Measurements from ENCODE around the gene MYT1. TPM values are rescaled to one million over a fixed set of nuclear protein-coding genes. Genes with fewer than 3 reads are reported as not detected.

MYT1 gene
- total and polyA plus RNA-seq, 11 donors, result 0.07 to 0.23 (median 0.09) TPM; not detected in 5

DNA sequence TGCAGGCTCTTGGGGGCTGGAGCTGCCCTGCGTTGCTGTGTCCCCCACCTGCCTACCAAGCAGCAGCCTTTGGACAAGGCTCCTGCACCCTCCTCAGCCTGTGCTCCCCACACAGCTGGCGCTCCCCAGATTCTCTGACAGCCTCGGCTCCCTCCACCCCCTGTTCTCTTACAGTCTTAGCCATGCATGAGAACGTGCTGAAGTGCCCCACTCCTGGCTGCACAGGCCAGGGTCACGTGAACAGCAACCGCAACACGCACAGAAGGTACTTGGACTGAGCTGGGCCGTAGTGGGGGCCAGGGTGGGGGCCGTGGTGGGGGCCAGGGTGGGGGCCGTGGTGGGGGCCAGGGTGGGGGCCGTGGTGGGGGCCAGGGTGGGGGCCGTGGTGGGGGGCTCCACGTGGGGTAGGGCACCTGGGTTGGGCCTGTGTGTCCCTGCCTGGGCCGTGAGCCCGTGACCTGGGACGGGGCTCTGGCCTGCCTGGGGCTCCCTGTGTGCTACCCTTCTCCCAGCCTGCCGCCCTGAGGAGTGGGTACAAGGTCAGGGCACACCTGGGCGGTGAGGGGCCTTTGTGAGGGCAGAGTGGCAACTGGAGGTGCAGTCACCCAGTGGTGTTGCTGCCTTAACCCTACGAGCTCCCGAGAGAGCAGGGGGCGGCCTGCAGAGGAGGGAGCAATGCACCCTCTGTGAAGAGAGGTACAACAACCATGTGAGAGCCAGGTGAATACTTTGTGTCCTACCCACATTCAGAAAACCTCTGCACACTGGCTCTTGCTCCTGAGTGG, 47.8 kb downstream of the MYT1 start:
- DNase-seq (no peak), ATAC-seq (peak in 2 of 4 donors; percentile 14 to 54)
- intact Hi-C loops (cut with DNase I), result no loop called here
- H3K4me3 ChIP-seq, result no peak overlapping the region
- no peaks in the 10 kb centered on the region for H3K27me3 ChIP-seq
- TF ChIP-seq, protein P1, sequence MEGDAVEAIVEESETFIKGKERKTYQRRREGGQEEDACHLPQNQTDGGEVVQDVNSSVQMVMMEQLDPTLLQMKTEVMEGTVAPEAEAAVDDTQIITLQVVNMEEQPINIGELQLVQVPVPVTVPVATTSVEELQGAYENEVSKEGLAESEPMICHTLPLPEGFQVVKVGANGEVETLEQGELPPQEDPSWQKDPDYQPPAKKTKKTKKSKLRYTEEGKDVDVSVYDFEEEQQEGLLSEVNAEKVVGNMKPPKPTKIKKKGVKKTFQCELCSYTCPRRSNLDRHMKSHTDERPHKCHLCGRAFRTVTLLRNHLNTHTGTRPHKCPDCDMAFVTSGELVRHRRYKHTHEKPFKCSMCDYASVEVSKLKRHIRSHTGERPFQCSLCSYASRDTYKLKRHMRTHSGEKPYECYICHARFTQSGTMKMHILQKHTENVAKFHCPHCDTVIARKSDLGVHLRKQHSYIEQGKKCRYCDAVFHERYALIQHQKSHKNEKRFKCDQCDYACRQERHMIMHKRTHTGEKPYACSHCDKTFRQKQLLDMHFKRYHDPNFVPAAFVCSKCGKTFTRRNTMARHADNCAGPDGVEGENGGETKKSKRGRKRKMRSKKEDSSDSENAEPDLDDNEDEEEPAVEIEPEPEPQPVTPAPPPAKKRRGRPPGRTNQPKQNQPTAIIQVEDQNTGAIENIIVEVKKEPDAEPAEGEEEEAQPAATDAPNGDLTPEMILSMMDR (IDR thresholded peaks at IDR 0.05), result no peak
- TF ChIP-seq POLR2A (IDR thresholded peaks at IDR 0.05), result no peak
- H3K27ac ChIP-seq, result peak overlapping the region in 11 of 12 donors; percentile 2 to 86 (median 70)
- peaks cover 0 to 35% (median 16%) of the 10 kb centered on the region in 12 donors for H3K4me1 ChIP-seq
- 68 to 89% (median 70%) methylated on average over 1 to 21 of the region's 21 CpGs for WGBS, 4 donors
- H3K36me3 ChIP-seq, result no peaks in the 10 kb centered on the region
- no peaks in the 10 kb centered on the region for H3K9me3 ChIP-seq

DNA sequence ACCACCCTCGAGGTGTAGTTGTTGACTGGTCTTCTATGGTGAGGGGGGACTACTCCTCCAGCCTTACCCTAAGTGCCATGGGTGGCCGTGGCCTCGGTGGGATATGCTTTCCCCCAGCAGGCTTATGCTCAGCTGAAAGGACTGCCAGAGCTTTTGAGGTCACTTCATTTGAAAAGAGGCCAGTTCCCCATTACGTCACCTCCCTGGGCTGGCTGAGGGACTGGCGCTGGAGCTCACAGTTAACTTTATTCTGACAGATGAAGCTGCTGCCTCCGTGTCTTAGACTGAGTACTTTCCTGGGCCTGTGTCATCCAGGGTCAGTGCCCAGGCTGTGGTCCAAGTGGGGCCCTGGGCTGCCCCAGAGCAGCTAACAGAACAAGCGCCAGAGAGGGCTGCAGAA, 48.5 kb downstream of the MYT1 start:
- no peaks in the 10 kb centered on the region for H3K36me3 ChIP-seq
- no peaks in the 10 kb centered on the region for H3K27me3 ChIP-seq
- WGBS, 4 donors, result 35 to 42% (median 37%) methylated on average over 6 to 7 of the region's 7 CpGs
- intact Hi-C loops (cut with DNase I), result loop anchor here in 1 of 10 donors (1.0 kb wide), 1 partner anchor 21 kb away; no protein-coding TSS in a partner anchor
- no peak overlapping the region for H3K4me3 ChIP-seq
- peak overlapping the region in 11 of 12 donors; percentile 2 to 86 (median 70) for H3K27ac ChIP-seq
- H3K4me1 ChIP-seq, result peaks cover 0 to 35% (median 16%) of the 10 kb centered on the region in 12 donors
- TF ChIP-seq, protein P1 (IDR thresholded peaks at IDR 0.05), result no peak
- TF ChIP-seq POLR2A (IDR thresholded peaks at IDR 0.05), result no peak
- ATAC-seq, result peak; percentile 88 to 92 (median 92)
- DNase-seq, result peak; percentile 69 to 88 (median 77)
- no peaks in the 10 kb centered on the region for H3K9me3 ChIP-seq

DNA sequence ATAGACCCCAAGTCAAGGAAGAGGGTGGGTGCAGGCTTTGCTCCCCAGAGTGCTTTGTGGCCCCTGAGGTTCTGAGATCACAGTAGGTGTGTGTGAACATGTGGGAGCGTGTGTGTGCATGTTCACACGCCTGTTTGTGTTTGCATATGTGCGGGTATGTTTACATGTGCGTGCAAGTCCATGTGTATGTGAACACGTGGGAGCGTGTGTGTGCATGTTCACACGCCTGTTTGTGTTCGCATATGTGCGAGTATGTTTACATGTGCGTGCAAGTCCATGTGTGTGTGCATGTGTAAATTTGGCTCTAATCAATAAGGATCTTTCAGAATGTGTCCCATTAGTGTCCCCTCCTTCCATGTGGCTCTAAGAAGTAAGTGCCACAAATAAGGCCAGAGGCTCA, 49.9 kb downstream of the MYT1 start:
- TF ChIP-seq, protein P1 (IDR thresholded peaks at IDR 0.05), result no peak
- TF ChIP-seq POLR2A (IDR thresholded peaks at IDR 0.05), result no peak
- H3K27me3 ChIP-seq, result no peaks in the 10 kb centered on the region
- no peak overlapping the region for H3K4me3 ChIP-seq
- no peaks in the 10 kb centered on the region for H3K9me3 ChIP-seq
- H3K36me3 ChIP-seq, result no peaks in the 10 kb centered on the region
- H3K4me1 ChIP-seq, result peaks cover 0 to 35% (median 16%) of the 10 kb centered on the region in 12 donors
- no peak for ATAC-seq
- WGBS, 4 donors, result 92 to 98% (median 97%) methylated on average over 10 of the region's 10 CpGs
- DNase-seq, result no peak
- intact Hi-C loops (cut with DNase I), result no loop called here
- H3K27ac ChIP-seq, result no peak overlapping the region

DNA sequence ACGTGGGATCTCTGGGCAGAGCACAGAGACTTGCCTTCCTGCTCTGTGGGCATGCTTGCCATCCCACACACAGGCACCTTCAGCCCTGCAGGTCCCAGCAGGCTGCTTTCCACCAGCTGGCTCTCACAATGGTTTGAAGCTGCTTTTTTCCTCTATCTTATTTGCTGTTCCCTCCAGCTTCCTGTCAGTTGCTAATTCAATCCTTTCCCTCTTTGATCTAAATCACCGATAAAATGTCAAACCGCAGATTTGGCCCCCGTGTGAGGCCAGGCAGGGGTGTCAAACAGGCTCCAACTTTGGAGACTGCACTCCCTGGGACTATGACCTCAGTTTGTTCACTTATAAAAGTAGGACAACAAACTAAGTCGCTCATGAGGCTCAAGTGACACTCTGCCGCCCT, 50.7 kb downstream of the MYT1 start:
- no peaks in the 10 kb centered on the region for H3K9me3 ChIP-seq
- peaks cover 0 to 35% (median 16%) of the 10 kb centered on the region in 12 donors for H3K4me1 ChIP-seq
- no peak for ATAC-seq
- no peak overlapping the region for H3K4me3 ChIP-seq
- DNase-seq, result no peak
- H3K36me3 ChIP-seq, result no peaks in the 10 kb centered on the region
- peaks cover 0 to 3% (median 0%) of the 10 kb centered on the region in 9 donors for H3K27me3 ChIP-seq
- H3K27ac ChIP-seq, result no peak overlapping the region
- WGBS, 4 donors, result 50 to 59% (median 53%) methylated on average over 6 of the region's 6 CpGs
- intact Hi-C loops (cut with DNase I), result no loop called here
- TF ChIP-seq POLR2A (IDR thresholded peaks at IDR 0.05), result no peak
- TF ChIP-seq, protein P1 (IDR thresholded peaks at IDR 0.05), result no peak
